ENCODE measurements around the gene JPT1.
"Not testable (repeated sequence)": the region's sequence is repeated elsewhere in the genome, so short reads cannot be mapped to it uniquely, and the experiment has no call there.

JPT1 gene

DNA sequence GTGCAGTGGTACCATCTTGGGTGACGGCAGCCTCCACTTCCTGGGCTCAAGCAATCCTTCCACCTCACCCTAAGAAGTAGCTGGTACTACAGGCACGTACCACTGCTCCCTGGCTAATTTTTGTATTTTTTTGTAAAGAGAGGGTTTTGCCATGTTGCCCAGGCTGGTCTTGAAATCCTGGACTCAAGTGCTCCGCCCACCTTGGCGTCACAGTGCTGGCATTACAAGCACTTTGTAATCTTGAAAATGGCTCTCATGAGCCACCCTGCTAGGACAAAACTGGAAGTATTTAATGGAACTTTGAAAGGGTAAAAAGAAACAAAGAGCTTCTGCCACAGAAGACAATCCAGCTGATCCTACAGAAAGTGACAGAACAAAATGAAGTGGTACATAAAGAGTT is 19.2 kb upstream of the JPT1 start:
- DNase-seq (ENCODE audit: low read depth), result no peak
- TF ChIP-seq, protein P1, sequence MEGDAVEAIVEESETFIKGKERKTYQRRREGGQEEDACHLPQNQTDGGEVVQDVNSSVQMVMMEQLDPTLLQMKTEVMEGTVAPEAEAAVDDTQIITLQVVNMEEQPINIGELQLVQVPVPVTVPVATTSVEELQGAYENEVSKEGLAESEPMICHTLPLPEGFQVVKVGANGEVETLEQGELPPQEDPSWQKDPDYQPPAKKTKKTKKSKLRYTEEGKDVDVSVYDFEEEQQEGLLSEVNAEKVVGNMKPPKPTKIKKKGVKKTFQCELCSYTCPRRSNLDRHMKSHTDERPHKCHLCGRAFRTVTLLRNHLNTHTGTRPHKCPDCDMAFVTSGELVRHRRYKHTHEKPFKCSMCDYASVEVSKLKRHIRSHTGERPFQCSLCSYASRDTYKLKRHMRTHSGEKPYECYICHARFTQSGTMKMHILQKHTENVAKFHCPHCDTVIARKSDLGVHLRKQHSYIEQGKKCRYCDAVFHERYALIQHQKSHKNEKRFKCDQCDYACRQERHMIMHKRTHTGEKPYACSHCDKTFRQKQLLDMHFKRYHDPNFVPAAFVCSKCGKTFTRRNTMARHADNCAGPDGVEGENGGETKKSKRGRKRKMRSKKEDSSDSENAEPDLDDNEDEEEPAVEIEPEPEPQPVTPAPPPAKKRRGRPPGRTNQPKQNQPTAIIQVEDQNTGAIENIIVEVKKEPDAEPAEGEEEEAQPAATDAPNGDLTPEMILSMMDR (conservative IDR thresholded peaks at IDR 0.05; ENCODE audit: low read length), result no peak
- H3K4me3 ChIP-seq (ENCODE audit: low read length), result no peak overlapping the region

DNA sequence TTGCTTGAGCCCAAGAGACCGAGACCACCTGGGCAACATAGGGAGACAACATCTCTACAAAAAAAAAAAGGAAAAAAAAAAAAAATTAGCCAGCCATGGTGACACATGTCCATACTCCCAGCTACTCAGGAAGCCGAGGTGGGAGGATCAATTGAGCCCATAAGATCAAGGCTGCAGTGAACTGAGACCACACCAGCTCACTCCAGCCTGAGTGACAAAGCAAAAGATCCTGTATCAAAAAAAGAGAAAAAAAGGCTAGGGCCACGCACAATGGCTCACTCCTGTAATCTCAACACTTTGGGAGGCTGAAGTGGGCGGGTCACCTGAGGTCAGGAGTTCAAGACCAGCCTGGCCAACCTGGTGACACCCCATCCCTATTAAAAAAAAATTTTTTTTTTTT is 14.7 kb upstream of the JPT1 start:
- DNase-seq (ENCODE audit: low read depth), result no peak
- no peak overlapping the region for H3K4me3 ChIP-seq (ENCODE audit: low read length)
- TF ChIP-seq, protein P1 (conservative IDR thresholded peaks at IDR 0.05; ENCODE audit: low read length), result no peak

DNA sequence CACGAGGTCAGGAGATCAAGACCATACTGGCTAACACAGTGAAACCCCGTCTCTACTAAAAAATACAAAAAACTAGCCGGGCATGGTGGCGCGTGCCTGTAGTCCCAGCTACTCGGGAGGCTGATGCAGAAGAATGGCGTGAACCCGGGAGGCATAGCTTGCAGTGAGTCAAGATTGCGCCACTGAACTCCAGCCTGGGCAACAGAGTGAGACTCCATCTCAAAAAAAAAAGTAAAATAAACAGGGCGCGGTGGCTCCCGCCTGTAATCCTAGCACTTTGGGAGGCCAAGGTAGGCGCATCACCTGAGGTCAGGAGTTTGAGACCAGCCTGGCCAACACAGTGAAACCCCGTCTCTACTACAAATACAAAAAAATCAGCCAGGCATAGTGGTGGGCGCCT is 10.3 kb upstream of the JPT1 start:
- not testable (repeated sequence) for DNase-seq (ENCODE audit: low read depth); H3K4me3 ChIP-seq (ENCODE audit: low read length)

DNA sequence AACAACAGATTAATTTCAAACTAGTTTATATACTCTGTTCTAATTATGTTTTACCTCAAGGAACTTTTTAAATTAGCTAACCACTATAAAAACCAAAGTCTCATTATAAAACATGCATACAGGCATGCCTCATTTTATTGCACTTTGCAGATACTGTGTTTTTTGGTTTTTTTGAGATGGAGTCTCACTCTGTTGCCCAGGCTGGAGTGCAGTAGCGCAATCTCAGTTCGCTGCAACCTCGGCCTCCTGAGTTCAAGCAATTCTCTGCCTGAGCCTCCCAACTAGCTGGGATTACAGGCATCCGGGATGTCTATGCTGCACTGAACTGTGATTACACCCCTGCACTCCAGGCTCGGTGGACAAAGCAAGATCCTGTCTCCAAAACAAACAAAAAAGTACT is 8.8 kb upstream of the JPT1 start:
- TF ChIP-seq, protein P1 (conservative IDR thresholded peaks at IDR 0.05; ENCODE audit: low read length), result no peak
- no peak overlapping the region for H3K4me3 ChIP-seq (ENCODE audit: low read length)
- no peak for DNase-seq (ENCODE audit: low read depth)

DNA sequence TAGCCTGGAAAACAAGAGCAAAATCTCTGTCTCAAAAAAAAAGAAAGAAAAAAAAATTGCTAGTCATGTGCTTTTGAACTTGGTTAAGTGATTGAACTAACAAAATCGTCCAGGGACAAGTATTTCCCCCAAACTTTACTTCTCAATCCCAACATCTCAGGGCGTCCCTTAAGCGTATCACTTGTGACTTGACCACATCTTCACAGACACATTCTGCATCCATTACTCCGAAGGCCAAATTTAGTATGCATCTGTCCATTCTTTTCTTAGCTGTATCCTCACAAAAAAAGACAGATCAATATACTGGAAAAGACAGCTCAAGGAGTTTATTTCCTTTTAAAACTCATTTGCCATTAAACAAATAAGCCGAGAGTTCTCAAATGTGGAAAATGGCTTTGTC is 5.9 kb upstream of the JPT1 start:
- DNase-seq (ENCODE audit: low read depth), result no peak
- no peak overlapping the region for H3K4me3 ChIP-seq (ENCODE audit: low read length)
- TF ChIP-seq, protein P1 (conservative IDR thresholded peaks at IDR 0.05; ENCODE audit: low read length), result no peak

DNA sequence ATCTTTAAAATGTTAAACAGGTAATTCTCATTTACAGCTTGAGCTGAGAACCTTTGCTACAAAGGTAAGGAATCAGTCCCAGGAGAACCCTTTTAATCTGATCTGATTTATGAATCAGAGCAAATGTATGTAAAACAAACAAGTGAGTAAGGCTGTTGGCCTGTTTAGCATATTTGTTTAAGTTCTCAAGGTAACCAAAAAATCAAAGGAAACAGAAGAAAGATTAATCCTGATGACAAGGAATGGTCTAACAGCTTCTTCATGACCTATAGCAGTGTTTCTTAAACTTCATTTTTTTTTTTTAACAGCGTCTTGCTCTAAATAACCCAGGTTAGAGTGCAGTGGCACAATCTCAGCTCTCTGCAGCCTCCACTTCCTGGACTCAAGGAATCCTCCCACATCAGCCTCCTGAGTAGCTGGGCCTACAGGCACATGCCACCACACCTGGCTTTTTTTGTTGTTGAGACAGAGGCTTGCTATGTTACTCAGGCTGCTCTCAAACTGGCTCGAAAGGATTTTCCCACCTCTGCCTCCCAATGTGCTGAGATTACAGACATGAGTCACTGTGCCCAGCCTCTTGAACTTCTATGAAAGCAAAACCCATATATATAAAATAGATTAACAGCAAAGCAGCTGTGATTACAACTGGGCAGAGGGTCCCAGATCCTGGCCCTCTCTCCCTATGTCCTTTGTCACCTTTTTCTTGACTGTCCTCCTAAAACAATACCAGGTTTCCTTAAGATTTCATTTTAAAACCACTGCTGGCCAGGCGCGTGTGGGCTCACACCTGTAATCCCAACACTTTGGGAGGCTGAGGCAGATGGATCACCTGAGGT is 5.1 kb upstream of the JPT1 start:
- TF ChIP-seq, protein P1 (conservative IDR thresholded peaks at IDR 0.05; ENCODE audit: low read length), result no peak
- H3K4me3 ChIP-seq (ENCODE audit: low read length), result no peak overlapping the region
- no peak for DNase-seq (ENCODE audit: low read depth)

DNA sequence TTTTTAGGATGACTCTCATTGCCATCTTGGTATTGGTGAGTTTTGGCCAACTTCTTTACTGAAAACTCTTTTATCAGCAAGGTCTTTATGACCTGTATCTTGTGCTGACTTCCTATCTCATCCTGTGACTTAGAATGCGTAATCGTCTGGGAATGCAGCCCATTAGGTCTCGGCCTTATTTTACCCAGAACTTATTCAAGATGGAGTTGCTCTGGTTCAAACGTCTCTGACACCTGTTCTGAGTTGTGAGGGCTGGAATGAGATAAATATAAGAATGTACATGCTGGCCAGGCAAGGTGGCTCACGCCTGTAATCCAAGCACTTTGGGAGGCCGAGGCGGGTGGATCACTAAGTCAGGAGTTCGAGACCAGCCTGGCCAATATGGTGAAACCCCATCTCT is 4.2 kb upstream of the JPT1 start:
- H3K4me3 ChIP-seq (ENCODE audit: low read length); DNase-seq (ENCODE audit: low read depth): not testable (repeated sequence)

DNA sequence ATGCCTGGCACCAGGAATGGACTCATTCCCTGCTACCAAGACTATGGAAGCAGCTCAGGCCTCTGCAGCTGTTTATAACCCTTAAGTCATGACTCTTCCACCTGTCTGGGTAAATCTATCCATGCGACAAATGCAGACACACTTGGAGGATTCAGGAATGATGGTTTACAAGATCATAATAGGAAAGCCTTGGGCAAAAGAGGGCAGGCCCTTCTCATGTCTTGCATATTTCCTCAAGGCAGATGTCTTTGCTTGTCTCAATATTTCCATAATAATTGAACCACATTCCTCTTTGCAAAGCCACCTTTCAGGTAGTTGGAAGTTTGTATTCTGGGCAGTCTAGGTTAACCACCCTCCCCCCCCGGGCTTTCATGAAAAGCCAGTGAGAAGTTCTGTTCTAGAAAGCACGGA is 884 bp upstream of the JPT1 start:
- TF ChIP-seq, protein P1 (conservative IDR thresholded peaks at IDR 0.05; ENCODE audit: low read length), result no peak
- H3K4me3 ChIP-seq (ENCODE audit: low read length), result no peak overlapping the region
- no peak for DNase-seq (ENCODE audit: low read depth)
